GM12878 (cell line): ENCODE results near the gene SPTBN1. TPM values are rescaled to one million over a fixed set of nuclear protein-coding genes. Genes with fewer than 3 reads are reported as not detected.

ENCODE experiments used
- ELK1 ChIP-seq: IDR thresholded peaks from 2 replicates; pipeline ENCODE4 v1.6.1; 2012; ENCODE audit warnings: low read depth, low read length, improper control_type of control experiment
- NKRF ChIP-seq: fragments of 450-650 bp; conservative IDR thresholded peaks from 2 replicates; pipeline ENCODE4 v1.6.1; 2017; ENCODE audit warnings: mild to moderate bottlenecking, moderate library complexity
- POLR2AphosphoS2 ChIP-seq: IDR thresholded peaks from 2 replicates; pipeline ENCODE4 v1.6.1; 2011; ENCODE audit warnings: low read depth, mild to moderate bottlenecking, low read length, improper control_type of control experiment, moderate library complexity
- RELB ChIP-seq: fragments of 450-650 bp; IDR thresholded peaks from 2 replicates; pipeline ENCODE4 v1.6.1; 2017; ENCODE audit warnings: low read depth, mild to moderate bottlenecking, moderate library complexity
- SKIL ChIP-seq: fragments of 450-650 bp; IDR thresholded peaks from 2 replicates; pipeline ENCODE4 v1.6.1; 2017; ENCODE audit warnings: mild to moderate bottlenecking, low read depth, inconsistent platforms; ENCODE audit not compliant: poor library complexity, severe bottlenecking
- ZNF207 ChIP-seq: fragments of 450-650 bp; IDR thresholded peaks from 2 replicates; pipeline ENCODE4 v1.6.1; 2014; ENCODE audit warnings: antibody characterized with exemption, mild to moderate bottlenecking, borderline replicate concordance
- polyA plus RNA-seq, 11 experiments: library from polyadenylated mRNA; depleted of rRNA in 4 of 11; unstranded in 6 of 11; stranded (reverse) in 5 of 11; fragments of >200 nt; fragmentation: Nextera tagmentation in 4 of 11; fragmentation: Illumina TruSeq in 1 of 11; extraction: Ambion mirVana in 4 of 11; extraction: Trizol in 1 of 11; gene quantifications; 1 replicate in 1 of 11; 2 replicates in 10 of 11; pipeline versions ENCODE4 v1.2.1 to v1.2.3, GENCODE V29; 2011 to 2016; ENCODE audit warnings: inconsistent platforms in 2 of 11, missing spikeins in 2 of 11, low read depth in 1 of 11
- total RNA-seq, 4 experiments: library from RNA; depleted of rRNA in 3 of 4; stranded (reverse); fragments of >200 nt in 3 of 4; fragmentation: Illumina TruSeq in 1 of 4; extraction: Trizol in 1 of 4; gene quantifications; 2 replicates each; pipeline versions ENCODE4 v1.2.1 to v1.2.3, GENCODE V29; 2013 to 2021

Gene SPTBN1
- total and polyA plus RNA-seq, 10 of the 15 experiments (the other 5 are each of a cell fraction or from before 2014, with no cell fraction given): 20.6 to 154 (median 76.7) TPM

- TF ChIP-seq POLR2AphosphoS2 (no peak), NKRF (no peak), RELB (no peak), ZNF207 (no peak), ELK1 (no peak), SKIL (no peak)
Measured at GRCh38 chr2:54604871-54605270, 148.7 kb downstream of the SPTBN1 start (continued).
